Left renal cortex interstitium (tissue), 4 donors: ENCODE data around the gene GBX1. TPM values are rescaled to one million over a fixed set of nuclear protein-coding genes. Genes with fewer than 3 reads are reported as not detected.

ENCODE experiments used
- DNase-seq, 4 donors: peaks; one replicate each; pipeline ENCODE4 v3.0.0-alpha.2; 2013; ENCODE audit warnings: low read depth in 4 of 4, low spot score in 2 of 4, missing footprints in 1 of 4
- polyA plus RNA-seq, 4 donors: library from polyadenylated mRNA; unstranded; fragments of 120-200 nt; gene quantifications; one replicate each; pipeline ENCODE4 v1.2.1, GENCODE V29; 2013; ENCODE audit not compliant: insufficient read length in 4 of 4

The GBX1 gene
- polyA plus RNA-seq, 4 donors: 0.17 to 0.33 (median 0.22) TPM; not detected in 1

- DNase-seq: no peak
Measured at GRCh38 chr7:151141311-151141854, 26.1 kb downstream of the GBX1 start.

- DNase-seq: no peak
Measured at GRCh38 chr7:151140826-151141225, 26.7 kb downstream of the GBX1 start.

DNA sequence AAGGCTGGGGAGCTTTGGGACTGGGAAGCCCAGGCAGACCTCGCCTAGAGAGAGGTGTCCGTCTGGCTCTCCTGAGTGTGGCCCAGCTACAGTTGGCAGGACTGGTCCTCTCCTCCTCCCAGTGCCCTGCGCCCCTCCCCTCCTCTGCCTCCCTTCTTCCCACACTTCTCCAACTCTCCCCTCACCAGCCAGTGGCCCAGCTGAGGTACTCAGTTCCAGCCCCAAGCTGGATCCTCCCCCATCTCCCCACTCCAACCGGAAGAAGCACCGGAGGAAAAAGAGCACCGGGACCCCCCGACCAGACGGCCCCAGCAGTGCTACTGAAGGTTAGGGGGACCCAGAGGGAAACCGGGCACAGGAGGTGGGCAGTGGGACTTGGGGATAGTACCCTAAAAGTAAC, 27.7 kb downstream of the GBX1 start:
- DNase-seq: no peak

DNA sequence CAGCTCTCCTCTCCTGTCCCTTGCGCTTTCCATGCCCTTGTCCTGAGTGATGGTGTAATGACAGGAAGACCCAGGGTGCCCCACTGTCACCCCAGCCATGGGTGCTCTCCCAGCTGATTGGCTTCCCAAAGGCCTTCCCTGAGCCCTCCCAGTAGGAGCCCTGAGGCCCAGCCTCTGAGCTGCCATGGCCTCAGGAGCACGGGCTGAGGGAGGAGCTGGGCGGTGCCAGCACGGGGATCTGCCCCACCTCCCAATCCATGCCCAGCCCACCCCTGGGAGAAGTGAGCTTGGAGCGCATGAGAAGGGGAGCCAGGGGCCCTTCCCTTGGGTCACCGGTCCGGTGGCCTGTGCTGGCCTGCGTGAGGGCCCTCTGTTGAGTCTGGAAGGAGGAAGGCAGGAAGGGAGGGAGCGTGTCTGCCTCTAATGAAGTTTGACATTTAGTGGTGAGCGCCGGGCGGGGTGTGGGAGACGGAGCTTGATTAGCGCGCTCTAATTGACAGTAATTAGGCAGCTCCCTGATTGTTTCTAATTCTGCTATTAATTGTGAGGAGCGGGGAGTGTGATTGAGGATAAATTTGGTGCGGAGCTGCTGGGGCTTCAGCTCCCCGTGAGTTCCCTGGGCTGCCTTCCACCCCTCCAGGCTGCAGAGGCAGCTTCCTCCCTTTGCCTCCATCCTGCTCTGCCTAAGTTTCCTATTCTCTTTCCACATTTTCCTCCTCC, 28.3 kb downstream of the GBX1 start:
- no peak for DNase-seq

- no peak for DNase-seq
Measured at GRCh38 chr7:151138153-151138851, 29.2 kb downstream of the GBX1 start.

DNA sequence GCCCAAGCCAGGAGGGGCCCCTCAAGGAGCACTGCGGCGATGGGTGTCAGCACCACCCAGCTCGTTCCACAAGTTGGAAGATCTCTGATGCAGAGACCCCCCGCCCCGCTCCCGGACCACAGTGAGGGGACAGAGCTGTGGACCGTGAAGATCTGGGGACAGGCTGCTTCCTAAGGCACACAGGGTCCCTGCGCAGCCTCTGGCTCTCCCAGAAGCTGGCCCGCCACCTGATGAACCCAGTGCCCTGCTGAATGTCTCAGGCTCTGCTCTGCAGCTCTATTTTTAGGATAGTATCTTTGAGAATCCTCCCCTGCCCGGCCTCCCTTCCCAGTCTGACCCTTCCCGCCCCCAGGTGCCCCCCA, 29.7 kb downstream of the GBX1 start:
- DNase-seq: no peak

DNA sequence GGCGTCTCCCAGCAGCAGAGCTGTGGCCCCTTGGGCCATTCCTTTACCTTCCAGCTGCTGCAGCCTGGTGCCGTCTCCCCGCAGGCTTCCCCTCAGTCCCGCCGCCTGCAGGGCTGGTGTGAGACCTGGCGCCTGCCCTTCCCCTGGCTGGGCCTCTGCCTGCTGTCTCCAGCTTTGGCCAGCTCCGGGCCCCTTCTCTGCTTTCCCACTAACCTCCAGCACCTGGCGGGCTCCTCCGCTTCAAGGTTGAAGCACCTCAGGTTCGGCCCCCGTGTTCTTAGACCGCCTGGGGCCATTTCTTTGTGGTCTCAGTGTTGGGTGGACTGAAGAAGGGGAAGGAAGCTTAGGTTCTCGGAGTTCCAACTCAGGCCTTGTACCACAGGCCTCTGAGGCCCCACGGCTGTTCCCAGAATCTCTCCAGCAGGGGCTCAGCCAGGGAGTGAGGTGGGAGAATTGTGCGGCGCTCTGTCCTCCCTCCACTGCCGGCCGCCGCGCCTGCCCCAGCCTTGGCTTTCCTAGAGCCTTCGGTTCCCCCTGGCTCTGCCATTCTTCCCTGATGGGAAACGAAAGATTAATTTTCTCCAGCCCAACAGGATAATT, 30.3 kb downstream of the GBX1 start:
- no peak for DNase-seq

- DNase-seq: no peak
Measured at GRCh38 chr7:151135866-151136843, 31.3 kb downstream of the GBX1 start.

DNA sequence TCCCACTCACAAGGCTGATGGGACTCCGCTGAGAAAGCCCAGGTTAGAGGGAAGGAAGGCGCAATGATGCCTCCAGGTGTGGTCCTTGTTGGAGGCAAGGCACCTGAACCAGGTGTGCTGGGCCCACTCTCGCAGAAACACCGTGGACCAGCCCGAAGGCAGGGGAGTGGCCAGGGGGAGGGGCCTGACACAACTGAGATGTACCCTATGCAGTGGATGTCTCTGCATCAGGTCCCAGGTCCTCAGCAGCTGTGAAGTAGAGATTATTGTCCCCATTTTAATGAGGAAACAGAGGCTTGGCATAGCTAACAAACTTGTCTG, 32.0 kb downstream of the GBX1 start:
- DNase-seq: no peak

GRCh38 chr7:151134743-151135524, 32.6 kb downstream of the GBX1 start:
- no peak for DNase-seq

GRCh38 chr7:151133986-151134742, 33.3 kb downstream of the GBX1 start:
- DNase-seq: no peak

DNA sequence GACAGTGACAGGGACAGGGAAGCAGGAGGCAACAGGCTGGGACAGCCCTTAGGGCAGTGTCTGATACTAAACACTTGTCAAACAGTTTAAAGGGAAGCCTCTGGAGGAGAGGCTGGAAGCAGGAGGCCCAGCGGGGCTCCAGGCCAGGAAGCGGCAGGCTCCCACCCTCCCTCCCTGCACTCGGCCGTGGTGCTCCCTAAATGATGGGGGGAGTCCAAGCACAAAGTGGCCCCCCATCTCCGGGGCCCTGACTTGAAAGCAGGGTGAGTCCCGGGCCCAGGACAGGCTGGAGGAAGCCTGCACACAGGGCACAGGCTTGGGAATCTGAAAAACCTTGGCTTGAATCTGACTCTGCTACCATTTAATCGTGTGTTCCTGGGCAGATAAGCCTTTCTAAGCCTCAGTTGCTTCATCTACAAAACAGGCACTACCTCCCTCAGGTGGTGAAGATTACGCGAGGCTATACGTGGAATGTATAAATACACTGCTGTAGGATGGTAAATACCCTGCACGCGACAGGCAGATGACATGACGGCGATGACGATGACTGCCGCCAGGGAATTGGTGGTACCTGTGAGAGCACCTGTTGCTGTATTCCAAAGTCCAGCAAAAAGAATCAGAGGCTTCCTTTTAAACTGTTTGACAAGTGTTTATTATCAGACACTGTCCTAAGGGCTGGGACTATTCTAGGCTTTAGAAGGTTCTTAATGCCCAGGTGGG, 34.1 kb downstream of the GBX1 start:
- DNase-seq: no peak

- DNase-seq: no peak
Measured at GRCh38 chr7:151132461-151133205, 34.9 kb downstream of the GBX1 start.

DNA sequence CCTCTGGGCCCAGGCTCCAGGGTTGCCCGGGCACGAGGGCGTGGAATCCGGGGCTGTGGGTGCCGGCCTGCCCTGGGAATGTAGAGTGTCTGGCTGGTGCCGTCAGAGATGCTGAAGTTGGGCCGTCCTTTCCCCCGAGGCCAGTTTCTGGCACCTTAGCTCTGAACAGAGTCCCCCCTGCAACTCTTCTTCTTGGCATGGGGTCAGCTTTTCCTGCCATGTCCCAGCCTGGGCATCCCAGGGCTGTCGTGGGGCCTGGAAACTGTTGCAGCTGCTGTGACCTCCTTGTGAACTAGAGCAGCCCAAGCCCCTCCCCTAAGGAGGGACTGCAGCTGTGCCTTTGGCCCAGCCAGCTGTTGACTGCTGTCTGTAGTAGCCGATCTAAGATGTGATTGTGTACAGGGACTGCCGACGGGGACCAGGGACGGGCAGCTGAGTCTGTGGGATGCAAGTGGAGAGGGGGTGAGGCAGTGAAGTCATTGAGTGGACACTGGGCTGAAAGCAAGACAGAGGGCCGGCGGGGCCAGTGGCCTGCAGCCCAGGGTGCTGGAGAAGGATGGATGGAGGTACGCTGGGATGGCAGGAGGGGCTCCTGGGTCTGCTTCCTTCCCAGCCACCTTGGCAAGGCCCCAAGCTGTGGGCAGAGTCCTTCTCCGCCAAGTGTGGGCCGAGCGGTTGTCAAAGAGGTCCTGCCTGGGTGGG, 35.8 kb downstream of the GBX1 start:
- DNase-seq: no peak

DNA sequence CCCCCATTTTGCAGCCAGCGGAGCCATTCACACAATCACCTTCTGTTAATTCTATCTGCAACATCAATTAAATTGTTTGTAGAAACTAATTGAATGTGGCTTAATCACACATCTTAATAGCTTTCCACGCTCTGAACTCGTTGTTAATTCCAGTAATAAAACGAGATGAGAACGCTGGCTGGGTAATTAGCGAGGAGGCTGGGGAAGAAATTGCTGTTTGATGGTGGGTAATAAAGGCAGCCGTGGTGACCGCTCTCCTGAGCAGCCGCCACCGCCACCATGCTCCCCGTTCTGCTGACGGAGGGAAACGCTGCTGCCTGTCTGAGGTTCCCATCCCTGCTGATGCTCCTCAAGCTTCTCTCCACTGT, 36.3 kb downstream of the GBX1 start:
- DNase-seq: no peak

DNA sequence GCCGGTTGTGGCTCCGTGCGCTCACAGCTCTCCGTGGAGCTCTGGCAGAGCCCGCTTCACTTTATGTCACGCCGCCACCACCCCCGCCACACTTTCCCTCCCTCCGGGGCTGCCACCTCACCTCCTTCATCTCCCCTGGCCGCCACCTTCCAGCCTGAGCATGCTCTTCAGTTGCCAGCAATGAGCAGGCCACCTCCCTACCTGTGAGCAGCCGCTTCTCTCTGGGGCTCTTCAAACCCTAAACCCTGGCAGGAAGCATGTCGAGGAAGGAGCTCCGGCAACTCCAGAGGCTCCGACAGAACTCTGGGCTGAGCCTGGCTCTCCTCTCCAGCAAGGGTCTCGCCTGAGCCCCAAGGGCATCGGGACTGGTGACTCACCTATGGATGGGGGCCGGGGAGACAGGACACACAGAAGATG, 36.7 kb downstream of the GBX1 start:
- no peak for DNase-seq

DNA sequence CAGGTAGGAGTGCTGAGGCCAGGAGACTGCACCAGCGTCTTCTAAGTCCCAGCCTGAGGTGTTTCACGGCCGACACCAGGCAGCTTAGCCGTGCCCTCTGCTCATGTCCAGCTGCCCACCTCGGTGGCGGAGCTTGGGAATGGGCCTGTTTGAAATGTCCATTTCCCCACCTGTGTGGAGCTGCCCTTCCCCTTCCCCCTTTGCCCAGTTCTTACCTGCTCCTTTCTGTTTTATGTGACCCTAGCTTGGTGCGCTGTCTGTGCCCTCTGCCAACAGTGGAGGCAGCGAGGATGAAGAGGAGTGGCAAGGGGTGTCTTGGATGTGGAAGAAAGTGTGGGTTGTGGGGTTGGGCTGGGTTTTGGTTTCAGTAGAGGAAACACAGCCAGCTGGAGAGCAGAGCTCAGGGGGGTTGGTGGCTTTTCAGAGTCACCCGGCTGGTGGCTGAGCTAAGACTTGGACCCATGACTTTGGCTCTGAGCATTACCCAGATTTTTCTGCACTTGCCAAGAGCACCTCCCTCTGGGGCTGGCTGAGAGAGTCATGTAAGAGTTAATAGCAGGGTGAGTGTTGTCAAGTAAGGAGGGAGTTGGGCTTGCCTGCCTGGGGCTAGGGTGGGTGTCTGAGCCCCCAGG, 37.4 kb downstream of the GBX1 start:
- no peak for DNase-seq
